Colonic mucosa (tissue), 4 donors: ENCODE results near the gene POU5F2. TPM values are rescaled to one million over a fixed set of nuclear protein-coding genes. Genes with fewer than 3 reads are reported as not detected.

Experiments used
- DNase-seq: peaks from one replicate; pipeline ENCODE4 v3.0.0-alpha.2; 2020
- H3K27ac ChIP-seq: fragments of 200-600 bp; one replicate; pipeline ENCODE4 v1.8.0; 2021
- H3K27me3 ChIP-seq: fragments of 200-600 bp; one replicate; pipeline ENCODE4 v1.8.0; 2021
- H3K36me3 ChIP-seq: fragments of 200-600 bp; one replicate; pipeline ENCODE4 v1.8.0; 2021
- H3K4me1 ChIP-seq: fragments of 200-600 bp; one replicate; pipeline ENCODE4 v1.8.0; 2021; ENCODE audit warnings: mild to moderate bottlenecking
- H3K4me3 ChIP-seq: fragments of 200-600 bp; one replicate; pipeline ENCODE4 v1.8.0; 2021
- H3K9ac ChIP-seq, 2 donors: one replicate each; pipeline ENCODE4 v1.7.0; 2013; ENCODE audit warnings: control low read depth in 2 of 2, low read depth in 2 of 2, low read length in 2 of 2
- H3K9me3 ChIP-seq: fragments of 200-600 bp; one replicate; pipeline ENCODE4 v1.8.0; 2021
- CTCF ChIP-seq: fragments of 200-600 bp; IDR thresholded peaks from one replicate; pipeline ENCODE4 v1.8.0; 2022; ENCODE audit warnings: antibody characterized with exemption, mild to moderate bottlenecking
- intact Hi-C: fragments of 100-400 bp; cut with DNase I; formaldehyde crosslinking; loops from one replicate; pipeline ENCODE4 v1.14.1; 2022
- total RNA-seq, 2 donors: library from RNA; stranded (reverse); fragmentation: NEBNext Ultra II Directional in 1 of 2; extraction: Animal tissue kit (Norgen Biotek cat#: 25700) in 1 of 2; gene quantifications; one replicate each; pipeline ENCODE4 v1.2.1, GENCODE V29; 2021
- donor health status: healthy.
- donor health status: DM: no; HTN: no; CAD: no.
- donor health status: DM: no; HTN: no; CAD: no.

The POU5F2 gene
- total RNA-seq, 2 donors from 2014 or later, result 0.37 to 0.94 TPM

- Histone ChIP-seq H3K4me3 (no peak overlapping the region), H3K36me3 (no peaks in the 10 kb centered on the region), H3K27ac (no peak overlapping the region), H3K4me1 (no peaks in the 10 kb centered on the region), H3K27me3 (no peaks in the 10 kb centered on the region), H3K9me3 (no peaks in the 10 kb centered on the region), H3K9ac (no peak overlapping the region)
- intact Hi-C loops, result no loop called here
- no peak for DNase-seq
- TF ChIP-seq CTCF, result no peak
Measured at GRCh38 chr5:93717162-93717561, 24.2 kb downstream of the POU5F2 start.

DNA sequence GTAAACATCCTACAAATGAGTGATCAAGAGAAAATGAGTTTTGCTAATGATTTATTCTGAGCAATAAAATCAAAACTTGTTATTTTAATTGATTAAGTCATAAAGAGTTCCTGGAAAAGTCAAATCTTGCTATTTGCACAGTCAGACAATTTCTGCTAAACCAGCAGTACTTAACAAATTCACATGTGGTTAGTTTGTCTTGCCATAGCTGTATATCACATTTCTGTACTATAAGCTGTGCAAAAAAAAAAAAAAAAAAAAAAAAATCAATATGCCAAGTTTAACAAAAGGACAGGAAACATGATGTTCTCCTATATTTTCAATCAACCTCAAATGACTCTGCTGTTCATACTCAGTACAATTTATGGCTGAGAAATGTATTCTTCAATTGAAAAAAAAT, 24.9 kb downstream of the POU5F2 start:
- Histone ChIP-seq H3K27me3 (no peaks in the 10 kb centered on the region), H3K27ac (no peak overlapping the region), H3K9ac (no peak overlapping the region)

GRCh38 chr5:93715761-93716160, 25.6 kb downstream of the POU5F2 start:
- Histone ChIP-seq H3K4me3 (no peak overlapping the region), H3K4me1 (no peaks in the 10 kb centered on the region), H3K9ac (no peak overlapping the region), H3K27me3 (no peaks in the 10 kb centered on the region), H3K36me3 (no peaks in the 10 kb centered on the region), H3K9me3 (no peaks in the 10 kb centered on the region), H3K27ac (no peak overlapping the region)
- no peak for TF ChIP-seq CTCF
- DNase-seq, result no peak
- intact Hi-C loops, result no loop called here

More for the DNA sequence above, 24.9 kb downstream of the POU5F2 start:
- no peaks in the 10 kb centered on the region for H3K9me3 ChIP-seq
- intact Hi-C loops, result no loop called here
- no peak for TF ChIP-seq CTCF
- H3K4me3 ChIP-seq, result no peak overlapping the region
- no peaks in the 10 kb centered on the region for H3K36me3 ChIP-seq
- no peak for DNase-seq
- H3K4me1 ChIP-seq, result no peaks in the 10 kb centered on the region

DNA sequence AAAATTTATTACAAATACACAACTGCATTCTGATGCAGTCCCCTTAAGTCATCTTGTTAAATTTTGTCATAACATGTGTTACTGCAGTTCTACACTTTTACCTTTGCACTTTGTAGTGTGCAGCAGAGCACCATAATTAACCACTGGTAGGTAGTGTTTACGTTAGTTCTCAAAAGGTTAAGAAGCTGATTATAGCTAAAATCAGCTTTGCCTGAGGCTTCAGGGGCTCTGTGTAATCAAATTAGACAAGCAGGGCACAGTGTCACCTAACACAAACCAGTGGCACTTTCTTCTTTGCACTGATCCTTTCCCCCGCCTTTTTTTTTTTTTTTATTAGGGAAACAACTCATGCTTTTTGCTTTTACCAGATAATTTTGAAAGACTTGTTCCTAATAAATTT, 26.1 kb downstream of the POU5F2 start:
- H3K9ac ChIP-seq, result no peak overlapping the region
- H3K27me3 ChIP-seq, result no peaks in the 10 kb centered on the region
- H3K27ac ChIP-seq, result no peak overlapping the region
- H3K4me1 ChIP-seq, result no peaks in the 10 kb centered on the region
- no peak for TF ChIP-seq CTCF
- no peak for DNase-seq
- H3K9me3 ChIP-seq, result no peaks in the 10 kb centered on the region
- intact Hi-C loops, result no loop called here
- H3K36me3 ChIP-seq, result no peaks in the 10 kb centered on the region
- H3K4me3 ChIP-seq, result no peak overlapping the region

GRCh38 chr5:93708442-93708841, 33.0 kb downstream of the POU5F2 start:
- H3K36me3 ChIP-seq, result no peaks in the 10 kb centered on the region
- no peak overlapping the region for H3K9ac ChIP-seq
- no peaks in the 10 kb centered on the region for H3K9me3 ChIP-seq
- no peaks in the 10 kb centered on the region for H3K27me3 ChIP-seq
- H3K27ac ChIP-seq, result no peak overlapping the region
- no peaks in the 10 kb centered on the region for H3K4me1 ChIP-seq
- no peak for TF ChIP-seq CTCF
- DNase-seq, result no peak
- no peak overlapping the region for H3K4me3 ChIP-seq
- intact Hi-C loops, result no loop called here

GRCh38 chr5:93705896-93706295, 35.5 kb downstream of the POU5F2 start:
- no peak for DNase-seq
- Histone ChIP-seq H3K27ac (no peak overlapping the region), H3K9me3 (no peaks in the 10 kb centered on the region), H3K9ac (no peak overlapping the region), H3K36me3 (no peaks in the 10 kb centered on the region), H3K4me3 (no peak overlapping the region), H3K27me3 (no peaks in the 10 kb centered on the region), H3K4me1 (no peaks in the 10 kb centered on the region)
- no peak for TF ChIP-seq CTCF
- intact Hi-C loops, result no loop called here
